ENCODE measurements around the gene P2RY2. TPM values are rescaled to one million over a fixed set of nuclear protein-coding genes. Genes with fewer than 3 reads are reported as not detected.
A peak's percentile ranks its signal among the peaks of the same experiment; 100 is the strongest.

Gene P2RY2
- total RNA-seq, 1 donor from 2014 or later: 18.3 TPM

GRCh38 chr11:73189315-73189714, 28.8 kb upstream of the P2RY2 start:
- no peaks in the 10 kb centered on the region for H3K27me3 ChIP-seq
- H3K4me3 ChIP-seq: no peak overlapping the region
- no peaks in the 10 kb centered on the region for H3K36me3 ChIP-seq
- intact Hi-C loops (cut with DNase I): no loop called here
- no peak overlapping the region for H3K27ac ChIP-seq
- no peak for TF ChIP-seq CTCF (IDR thresholded peaks at IDR 0.05)
- H3K9me3 ChIP-seq: no peaks in the 10 kb centered on the region
- H3K4me1 ChIP-seq: peaks cover 16 to 18% of the 10 kb centered on the region in 2 donors
- peak in 1 of 2 donors; percentile 72 for DNase-seq (ENCODE audit: low spot score in 2 of 2)

GRCh38 chr11:73189723-73190556, 28.1 kb upstream of the P2RY2 start:
- no peaks in the 10 kb centered on the region for H3K9me3 ChIP-seq
- H3K4me3 ChIP-seq: no peak overlapping the region
- intact Hi-C loops (cut with DNase I): no loop called here
- peak in 1 of 2 donors; percentile 46 for DNase-seq (ENCODE audit: low spot score in 2 of 2)
- H3K4me1 ChIP-seq: peaks cover 16 to 18% of the 10 kb centered on the region in 2 donors
- no peak overlapping the region for H3K27ac ChIP-seq
- no peak for TF ChIP-seq CTCF (IDR thresholded peaks at IDR 0.05)
- no peaks in the 10 kb centered on the region for H3K36me3 ChIP-seq
- H3K27me3 ChIP-seq: no peaks in the 10 kb centered on the region

GRCh38 chr11:73190557-73190885, 27.6 kb upstream of the P2RY2 start:
- no peak for DNase-seq (ENCODE audit: low spot score in 2 of 2)
- Histone ChIP-seq H3K36me3 (no peaks in the 10 kb centered on the region), H3K4me3 (no peak overlapping the region), H3K9me3 (no peaks in the 10 kb centered on the region), H3K27ac (no peak overlapping the region), H3K4me1 (peaks cover 13 to 14% of the 10 kb centered on the region in 2 donors), H3K27me3 (no peaks in the 10 kb centered on the region)
- intact Hi-C loops (cut with DNase I): no loop called here
- no peak for TF ChIP-seq CTCF (IDR thresholded peaks at IDR 0.05)

GRCh38 chr11:73191151-73191550, 26.9 kb upstream of the P2RY2 start:
- H3K4me3 ChIP-seq: no peak overlapping the region
- no peak for DNase-seq (ENCODE audit: low spot score in 2 of 2)
- peaks cover 8 to 12% of the 10 kb centered on the region in 2 donors for H3K4me1 ChIP-seq
- H3K9me3 ChIP-seq: no peaks in the 10 kb centered on the region
- H3K27me3 ChIP-seq: no peaks in the 10 kb centered on the region
- H3K27ac ChIP-seq: no peak overlapping the region
- H3K36me3 ChIP-seq: no peaks in the 10 kb centered on the region
- TF ChIP-seq CTCF (IDR thresholded peaks at IDR 0.05): no peak
- intact Hi-C loops (cut with DNase I): no loop called here

- DNase-seq (ENCODE audit: low spot score in 2 of 2): no peak
- Histone ChIP-seq H3K9me3 (no peaks in the 10 kb centered on the region), H3K4me3 (no peak overlapping the region), H3K36me3 (no peaks in the 10 kb centered on the region), H3K4me1 (peaks cover 3 to 10% of the 10 kb centered on the region in 2 donors), H3K27me3 (no peaks in the 10 kb centered on the region), H3K27ac (no peak overlapping the region)
- TF ChIP-seq CTCF (IDR thresholded peaks at IDR 0.05): no peak
- intact Hi-C loops (cut with DNase I): no loop called here
Measured at GRCh38 chr11:73192272-73192671, 25.8 kb upstream of the P2RY2 start.

All from ascending aorta (tissue), 2 donors.